Gastrocnemius medialis (tissue), 4 donors: ENCODE data around the gene RINT1. TPM values are rescaled to one million over a fixed set of nuclear protein-coding genes. Genes with fewer than 3 reads are reported as not detected.

Source experiments
- ATAC-seq, 2 donors: fragments of 150-250 bp; one replicate each; pipeline ENCODE4 v1.9.1; 2016
- DNase-seq, 2 donors: peaks; one replicate each; pipeline ENCODE4 v3.0.0-alpha.2; 2019
- H3K27ac ChIP-seq, 4 donors: fragments of 200-600 bp; sonication (generic); 1 replicate in 1 of 4; 2 replicates in 3 of 4; pipeline ENCODE4 v1.5.1; 2016 to 2018; ENCODE audit warnings: mild to moderate bottlenecking in 2 of 4, moderate library complexity in 1 of 4
- H3K27me3 ChIP-seq, 3 donors: fragments of 200-600 bp; sonication (generic) in 2 of 3; 1 replicate in 1 of 3; 2 replicates in 2 of 3; pipeline versions ENCODE4 v1.5.1 to v1.6.0; 2016 to 2019; ENCODE audit warnings: mild to moderate bottlenecking in 1 of 3, moderate library complexity in 1 of 3
- H3K36me3 ChIP-seq, 2 donors: fragments of 200-600 bp; sonication (generic) in 1 of 2; one replicate each; pipeline ENCODE4 v1.5.1; 2017 to 2018
- H3K4me1 ChIP-seq, 2 donors: fragments of 200-600 bp; sonication (generic) in 1 of 2; one replicate each; pipeline ENCODE4 v1.5.1; 2016 to 2017; ENCODE audit warnings: mild to moderate bottlenecking in 2 of 2
- H3K4me3 ChIP-seq, 4 donors: fragments of 200-600 bp; sonication (generic) in 3 of 4; 1 replicate in 1 of 4; 2 replicates in 3 of 4; pipeline ENCODE4 v1.5.1; 2016 to 2019; ENCODE audit warnings: mild to moderate bottlenecking in 2 of 4
- H3K9me3 ChIP-seq, 3 donors: fragments of 200-600 bp; sonication (generic) in 2 of 3; 1 replicate in 1 of 3; 2 replicates in 2 of 3; pipeline ENCODE4 v1.5.1; 2016 to 2019
- POLR2A ChIP-seq, 2 donors: fragments of 450-650 bp; IDR thresholded peaks; one replicate each; pipeline ENCODE4 v1.6.1; 2017; ENCODE audit warnings: antibody characterized with exemption in 2 of 2, mild to moderate bottlenecking in 2 of 2, moderate library complexity in 2 of 2
- in situ Hi-C, 4 donors: fragments of 200-750 bp; cut with MboI; loops; one replicate each; pipeline versions ENCODE4 v1.15.0 to v1.8.0; 2017; ENCODE audit warnings: low sequenced_read_pairs in 4 of 4
- intact Hi-C: fragments of 100-400 bp; cut with DNase I; formaldehyde crosslinking; loops from one replicate; pipeline ENCODE4 v1.15.1; 2023; ENCODE audit warnings: low total_unique reads
- total RNA-seq, 4 donors: library from RNA; depleted of rRNA; stranded (reverse); fragments of >200 nt; gene quantifications; one replicate each; pipeline versions ENCODE4 v1.1.0 to v1.2.3, GENCODE V29; 2016
- TF ChIP-seq, protein P1 (sequence below), 5 experiments: fragments of 450-650 bp in 3 of 5; fragments of 200-600 bp in 2 of 5; sonication (generic) in 2 of 5; IDR thresholded peaks in 4 of 5; conservative IDR thresholded peaks in 1 of 5; 1 replicate in 4 of 5; 2 replicates in 1 of 5; pipeline ENCODE4 v1.5.1; 2016 to 2019; ENCODE audit warnings: antibody characterized with exemption in 5 of 5, mild to moderate bottlenecking in 3 of 5, moderate library complexity in 3 of 5

RINT1 gene
- total RNA-seq, 4 donors from 2014 or later = 18.1 to 29.9 (median 25.7) TPM

GRCh38 chr7:105559926-105560325, 27.9 kb downstream of the RINT1 start:
- intact Hi-C loops = no loop called here
- Histone ChIP-seq H3K4me1 (no peaks in the 10 kb centered on the region), H3K27me3 (no peaks in the 10 kb centered on the region), H3K9me3 (no peaks in the 10 kb centered on the region), H3K4me3 (no peak overlapping the region), H3K36me3 (peaks cover 0 to 64% of the 10 kb centered on the region in 2 donors), H3K27ac (no peak overlapping the region)
- in situ Hi-C loops = no loop called here
- DNase-seq (no peak), ATAC-seq (no peak)
- no peak for TF ChIP-seq POLR2A (IDR thresholded peaks at IDR 0.05)
- TF ChIP-seq, protein P1, sequence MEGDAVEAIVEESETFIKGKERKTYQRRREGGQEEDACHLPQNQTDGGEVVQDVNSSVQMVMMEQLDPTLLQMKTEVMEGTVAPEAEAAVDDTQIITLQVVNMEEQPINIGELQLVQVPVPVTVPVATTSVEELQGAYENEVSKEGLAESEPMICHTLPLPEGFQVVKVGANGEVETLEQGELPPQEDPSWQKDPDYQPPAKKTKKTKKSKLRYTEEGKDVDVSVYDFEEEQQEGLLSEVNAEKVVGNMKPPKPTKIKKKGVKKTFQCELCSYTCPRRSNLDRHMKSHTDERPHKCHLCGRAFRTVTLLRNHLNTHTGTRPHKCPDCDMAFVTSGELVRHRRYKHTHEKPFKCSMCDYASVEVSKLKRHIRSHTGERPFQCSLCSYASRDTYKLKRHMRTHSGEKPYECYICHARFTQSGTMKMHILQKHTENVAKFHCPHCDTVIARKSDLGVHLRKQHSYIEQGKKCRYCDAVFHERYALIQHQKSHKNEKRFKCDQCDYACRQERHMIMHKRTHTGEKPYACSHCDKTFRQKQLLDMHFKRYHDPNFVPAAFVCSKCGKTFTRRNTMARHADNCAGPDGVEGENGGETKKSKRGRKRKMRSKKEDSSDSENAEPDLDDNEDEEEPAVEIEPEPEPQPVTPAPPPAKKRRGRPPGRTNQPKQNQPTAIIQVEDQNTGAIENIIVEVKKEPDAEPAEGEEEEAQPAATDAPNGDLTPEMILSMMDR (IDR thresholded peaks at IDR 0.05 in 4 of 5, conservative IDR thresholded peaks at IDR 0.05 in 1 of 5) = no peak

- no peak for TF ChIP-seq POLR2A (IDR thresholded peaks at IDR 0.05)
- TF ChIP-seq, protein P1 (IDR thresholded peaks at IDR 0.05 in 4 of 5, conservative IDR thresholded peaks at IDR 0.05 in 1 of 5) = no peak
These were observed 33.2 kb downstream of the RINT1 start for GRCh38 chr7:105565190-105565589.

DNA sequence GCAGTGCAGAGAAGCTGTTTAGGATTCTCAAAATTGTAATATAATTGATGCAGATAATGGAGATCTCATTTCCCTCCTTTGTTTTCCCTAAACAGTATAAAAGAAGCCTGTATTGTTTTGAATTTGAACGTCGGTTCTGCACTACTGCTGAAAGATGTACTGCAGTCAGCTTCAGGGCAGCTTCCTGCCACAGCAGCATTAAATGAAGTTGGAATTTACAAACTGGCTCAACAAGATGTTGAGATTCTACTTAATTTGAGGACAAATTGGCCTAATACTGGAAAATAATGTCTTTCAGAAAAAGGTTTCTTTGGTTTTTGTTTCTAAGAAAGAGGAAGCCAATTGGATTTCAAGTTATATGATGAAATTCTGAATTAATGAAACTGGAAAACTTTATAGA, 35.0 kb downstream of the RINT1 start:
- Histone ChIP-seq H3K27me3 (no peaks in the 10 kb centered on the region), H3K4me1 (no peaks in the 10 kb centered on the region), H3K36me3 (peaks cover 3 to 51% of the 10 kb centered on the region in 2 donors), H3K9me3 (no peaks in the 10 kb centered on the region), H3K27ac (no peak overlapping the region), H3K4me3 (no peak overlapping the region)
- ATAC-seq (no peak), DNase-seq (no peak)
- intact Hi-C loops (no loop called here), in situ Hi-C loops (no loop called here)
- TF ChIP-seq POLR2A (IDR thresholded peaks at IDR 0.05) = no peak
- TF ChIP-seq, protein P1 (IDR thresholded peaks at IDR 0.05 in 4 of 5, conservative IDR thresholded peaks at IDR 0.05 in 1 of 5) = no peak

More at GRCh38 chr7:105565190-105565589, 33.2 kb downstream of the RINT1 start:
- in situ Hi-C loops (no loop called here), intact Hi-C loops (no loop called here)
- no peaks in the 10 kb centered on the region for H3K9me3 ChIP-seq
- no peak overlapping the region for H3K4me3 ChIP-seq
- H3K27ac ChIP-seq = no peak overlapping the region
- no peaks in the 10 kb centered on the region for H3K27me3 ChIP-seq
- DNase-seq (no peak), ATAC-seq (no peak)
- H3K36me3 ChIP-seq = peaks cover 3 to 63% of the 10 kb centered on the region in 2 donors
- no peaks in the 10 kb centered on the region for H3K4me1 ChIP-seq

DNA sequence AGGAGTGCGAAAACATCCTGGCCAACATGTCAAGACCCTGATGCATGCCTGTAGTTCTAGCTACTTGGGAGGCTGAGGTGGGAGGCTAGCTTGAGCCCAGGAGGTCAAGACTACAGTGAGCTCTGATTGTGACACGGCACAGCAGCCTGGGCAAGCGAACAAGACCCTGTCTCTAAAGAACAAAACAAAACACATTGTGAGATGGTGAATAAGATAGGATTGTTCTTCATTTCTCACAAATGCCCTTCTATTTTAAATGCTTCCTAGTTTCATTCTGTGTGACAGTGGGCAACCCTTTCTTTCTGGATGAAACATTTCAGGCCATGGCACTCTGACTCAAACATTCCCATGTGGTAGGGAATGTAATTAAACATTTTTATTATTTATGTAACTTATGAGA, 35.8 kb downstream of the RINT1 start:
- intact Hi-C loops = no loop called here
- no peaks in the 10 kb centered on the region for H3K4me1 ChIP-seq
- no peak for ATAC-seq

More for the DNA sequence above, 35.8 kb downstream of the RINT1 start:
- H3K27me3 ChIP-seq = no peaks in the 10 kb centered on the region
- H3K4me3 ChIP-seq = no peak overlapping the region
- peaks cover 3 to 51% of the 10 kb centered on the region in 2 donors for H3K36me3 ChIP-seq
- H3K9me3 ChIP-seq = no peaks in the 10 kb centered on the region
- no peak for TF ChIP-seq POLR2A (IDR thresholded peaks at IDR 0.05)
- TF ChIP-seq, protein P1 (IDR thresholded peaks at IDR 0.05 in 4 of 5, conservative IDR thresholded peaks at IDR 0.05 in 1 of 5) = no peak
- no peak for DNase-seq
- H3K27ac ChIP-seq = no peak overlapping the region
- in situ Hi-C loops = no loop called here
